Spinal cord (tissue), 10 donors: ENCODE measurements around the gene WNT4. TPM values are rescaled to one million over a fixed set of nuclear protein-coding genes. Genes with fewer than 3 reads are reported as not detected.

Source experiments
- DNase-seq, 6 donors: peaks; one replicate each; pipeline versions ENCODE4 v3.0.0 to v3.0.0-alpha.2; 2013 to 2015; ENCODE audit warnings: low spot score in 6 of 6, low read depth in 4 of 6
- H3K27ac ChIP-seq: one replicate; pipeline ENCODE4 v1.5.1; 2013; ENCODE audit warnings: low read depth, low read length, control low read depth
- H3K27me3 ChIP-seq: one replicate; pipeline ENCODE4 v1.6.1; 2013; ENCODE audit warnings: low read length; ENCODE audit not compliant: control insufficient read depth, insufficient read depth
- H3K36me3 ChIP-seq: one replicate; pipeline ENCODE4 v1.6.1; 2013; ENCODE audit warnings: low read length; ENCODE audit not compliant: control insufficient read depth, insufficient read depth
- H3K4me1 ChIP-seq: one replicate; pipeline ENCODE4 v1.6.1; 2013; ENCODE audit warnings: low read length; ENCODE audit not compliant: control insufficient read depth, insufficient read depth
- H3K4me3 ChIP-seq: one replicate; pipeline ENCODE4 v1.5.1; 2013; ENCODE audit warnings: low read depth, low read length, control low read depth
- H3K9me3 ChIP-seq: one replicate; pipeline ENCODE4 v1.6.1; 2013; ENCODE audit warnings: low read length; ENCODE audit not compliant: control insufficient read depth, insufficient read depth
- WGBS: methylation state at CpG from one replicate; pipeline ENCODE4 v1.1.5; 2013; ENCODE audit warnings: missing lambda C conversion rate; ENCODE audit not compliant: insufficient coverage; 5-methylcytosine and 5-hydroxymethylcytosine counted together
- polyA plus RNA-seq, 2 donors: library from polyadenylated mRNA; unstranded; fragments of 120-200 nt; gene quantifications; one replicate each; pipeline ENCODE4 v1.2.1, GENCODE V29; 2013; ENCODE audit not compliant: insufficient read length in 2 of 2
- total RNA-seq, 2 donors: library from RNA; depleted of rRNA in 1 of 2; stranded (reverse); fragments of 120-200 nt in 1 of 2; fragments of >200 nt in 1 of 2; gene quantifications; one replicate each; pipeline versions ENCODE4 v1.2.3 to v1.2.4, GENCODE V29; 2013 to 2014
- donor health status: healthy.

Gene WNT4
- total and polyA plus RNA-seq, 4 donors, result 12.9 to 35.0 (median 26.6) TPM

- Histone ChIP-seq H3K9me3 (no peaks in the 10 kb centered on the region), H3K27me3 (no peaks in the 10 kb centered on the region), H3K27ac (no peak overlapping the region), H3K4me3 (no peak overlapping the region), H3K4me1 (no peaks in the 10 kb centered on the region), H3K36me3 (no peaks in the 10 kb centered on the region)
- no peak for DNase-seq
- 84% methylated on average over 5 of the region's 6 CpGs for WGBS
Observed at GRCh38 chr1:22150923-22151322, 8.0 kb upstream of the WNT4 start.

- Histone ChIP-seq H3K4me1 (peaks cover 45% of the 10 kb centered on the region), H3K27ac (peak overlapping the region; percentile 75), H3K9me3 (no peaks in the 10 kb centered on the region), H3K4me3 (peak overlapping the region; percentile 50), H3K36me3 (peaks cover 20% of the 10 kb centered on the region), H3K27me3 (peaks cover 10% of the 10 kb centered on the region)
- WGBS, result under 1% methylated on average over 102 of the region's 102 CpGs
- DNase-seq, result peak in 2 of 6 donors; percentile 58 to 61
Observed at GRCh38 chr1:22142315-22143064, 407 bp downstream of the WNT4 start.

- H3K4me1 ChIP-seq, result peaks cover 52% of the 10 kb centered on the region
- peak overlapping the region; percentile 75 for H3K27ac ChIP-seq
- peaks cover 26% of the 10 kb centered on the region for H3K36me3 ChIP-seq
- under 1% methylated on average over 26 of the region's 28 CpGs for WGBS
- H3K27me3 ChIP-seq, result peaks cover 10% of the 10 kb centered on the region
- no peaks in the 10 kb centered on the region for H3K9me3 ChIP-seq
- DNase-seq, result peak in 3 of 6 donors; percentile 44 to 90 (median 78)
- H3K4me3 ChIP-seq, result peak overlapping the region; percentile 50
Observed at GRCh38 chr1:22141554-22142314, 1.2 kb downstream of the WNT4 start.

- no peak for DNase-seq
- Histone ChIP-seq H3K27ac (no peak overlapping the region), H3K27me3 (peaks cover 10% of the 10 kb centered on the region), H3K36me3 (peaks cover 34% of the 10 kb centered on the region), H3K9me3 (no peaks in the 10 kb centered on the region), H3K4me1 (peaks cover 63% of the 10 kb centered on the region), H3K4me3 (peak overlapping the region; percentile 50)
- WGBS, result 72% methylated on average over 2 of the region's 5 CpGs
Observed at GRCh38 chr1:22140694-22141093, 2.2 kb downstream of the WNT4 start.

- peaks cover 66% of the 10 kb centered on the region for H3K4me1 ChIP-seq
- no peak for DNase-seq
- peaks cover 37% of the 10 kb centered on the region for H3K36me3 ChIP-seq
- H3K9me3 ChIP-seq, result no peaks in the 10 kb centered on the region
- peaks cover 10% of the 10 kb centered on the region for H3K27me3 ChIP-seq
- H3K4me3 ChIP-seq, result peak overlapping the region; percentile 4
- 62% methylated on average over 12 of the region's 12 CpGs for whole genome bisulfite sequencing
- H3K27ac ChIP-seq, result no peak overlapping the region
Observed at GRCh38 chr1:22139817-22140216, 3.1 kb downstream of the WNT4 start.

GRCh38 chr1:22139066-22139594 is 3.8 kb downstream of the WNT4 start:
- peaks cover 37% of the 10 kb centered on the region for H3K36me3 ChIP-seq
- H3K9me3 ChIP-seq, result no peaks in the 10 kb centered on the region
- H3K4me1 ChIP-seq, result peaks cover 72% of the 10 kb centered on the region
- H3K27ac ChIP-seq, result no peak overlapping the region
- H3K4me3 ChIP-seq, result no peak overlapping the region
- peak in 2 of 6 donors; percentile 66 to 74 for DNase-seq
- peaks cover 7% of the 10 kb centered on the region for H3K27me3 ChIP-seq
- 53% methylated on average over 15 of the region's 15 CpGs for WGBS

GRCh38 chr1:22137004-22137720 is 5.7 kb downstream of the WNT4 start:
- H3K36me3 ChIP-seq, result peaks cover 37% of the 10 kb centered on the region
- H3K27ac ChIP-seq, result peak overlapping the region; percentile 47
- no peaks in the 10 kb centered on the region for H3K9me3 ChIP-seq
- H3K4me3 ChIP-seq, result no peak overlapping the region
- H3K27me3 ChIP-seq, result peaks cover 7% of the 10 kb centered on the region
- DNase-seq, result peak in 2 of 6 donors; percentile 64 to 74
- H3K4me1 ChIP-seq, result peaks cover 87% of the 10 kb centered on the region
- 33% methylated on average over 14 of the region's 16 CpGs for WGBS

- H3K9me3 ChIP-seq, result no peaks in the 10 kb centered on the region
- peaks cover 62% of the 10 kb centered on the region for H3K4me1 ChIP-seq
- no peaks in the 10 kb centered on the region for H3K27me3 ChIP-seq
- WGBS, result 34% methylated on average over 6 of the region's 15 CpGs
- H3K36me3 ChIP-seq, result peaks cover 38% of the 10 kb centered on the region
- no peak overlapping the region for H3K4me3 ChIP-seq
- no peak for DNase-seq
- no peak overlapping the region for H3K27ac ChIP-seq
Observed at GRCh38 chr1:22133931-22134324, 9.0 kb downstream of the WNT4 start.

GRCh38 chr1:22133247-22133930 is 9.5 kb downstream of the WNT4 start:
- Histone ChIP-seq H3K4me3 (no peak overlapping the region), H3K27me3 (no peaks in the 10 kb centered on the region), H3K27ac (no peak overlapping the region)

More at GRCh38 chr1:22133247-22133930, 9.5 kb downstream of the WNT4 start:
- WGBS, result 64% methylated on average over 16 of the region's 16 CpGs
- no peak for DNase-seq
- peaks cover 57% of the 10 kb centered on the region for H3K4me1 ChIP-seq
- no peaks in the 10 kb centered on the region for H3K9me3 ChIP-seq
- peaks cover 38% of the 10 kb centered on the region for H3K36me3 ChIP-seq
